HCT116 (cell line): ENCODE measurements around the gene ARHGEF19. TPM values are rescaled to one million over a fixed set of nuclear protein-coding genes. Genes with fewer than 3 reads are reported as not detected.

ENCODE experiments used
- ATAC-seq: fragments of 200-7000 bp; cut with Tn5 transposase; 2 replicates; pipeline ENCODE4 v1.9.1; 2020; ENCODE audit warnings: mild to moderate bottlenecking, moderate library complexity
- BruUV-seq: library from RNA; stranded (reverse); fragments of 400-500 nt; replicated peaks from 2 replicates; lab custom pipeline; 2021; lab: Mats Ljungman, UMichigan
- CTCF ChIA-PET: fragments of 300-600 bp; sonication (Branson Sonifier 250); formaldehyde crosslinking; loops from one replicate; lab custom pipeline; 2021; ENCODE audit warnings: antibody characterized with exemption; lab: Charles Lee
- POLR2A ChIA-PET: fragments of 300-600, 350-600 bp; sonication (Branson Sonifier 250); formaldehyde crosslinking; loops from one replicate; lab custom pipeline; 2021; ENCODE audit warnings: antibody characterized with exemption; lab: Charles Lee
- RAD21 ChIA-PET, 2 experiments: fragments of 300-600 bp; sonication (Branson Sonifier 250); formaldehyde crosslinking; loops; one replicate each; lab custom pipeline; 2023; ENCODE audit warnings: low total read pairs in 2 of 2; ENCODE audit not compliant: uncharacterized antibody in 2 of 2, unreplicated experiment in 2 of 2, low non-redundant PET in 1 of 2; lab: Charles Lee
- DNase-seq: peaks from one replicate; pipeline ENCODE4 v3.0.0-alpha.2; 2010; ENCODE audit warnings: low read depth, low spot score
- H2AFZ ChIP-seq: fragments of 200-600 bp; shearing (Covaris generic), sonication (generic); 2 replicates; pipeline ENCODE4 v1.6.1; 2017; ENCODE audit warnings: low read depth, mixed run types, mixed read lengths, antibody characterized with exemption, low read length; ENCODE audit not compliant: poor library complexity, severe bottlenecking
- H3K27ac ChIP-seq: 2 replicates; pipeline ENCODE4 v1.5.1; 2012; ENCODE audit warnings: low read depth, low read length
- H3K27me3 ChIP-seq: fragments of 200-600 bp; sonication (generic); 2 replicates; pipeline ENCODE4 v1.6.1; 2016; ENCODE audit warnings: mixed run types, low read length, mixed read lengths; ENCODE audit not compliant: insufficient read depth
- H3K36me3 ChIP-seq, 2 experiments: fragments of 200-500 bp in 1 of 2; fragments of 200-600 bp in 1 of 2; sonication (Bioruptor generic) in 1 of 2; sonication (generic) in 1 of 2; 2 replicates each; pipeline versions ENCODE4 v1.5.1 to v1.6.1; 2014 to 2016; ENCODE audit warnings: low read length in 2 of 2, inconsistent platforms in 1 of 2, mixed read lengths in 1 of 2, mixed run types in 1 of 2; ENCODE audit not compliant: insufficient read depth in 2 of 2, control insufficient read depth in 1 of 2
- H3K4me1 ChIP-seq, 2 experiments: fragments of 200-600 bp in 1 of 2; sonication (generic) in 1 of 2; 2 replicates each; pipeline versions ENCODE4 v1.5.1 to v1.6.1; 2012 to 2017; ENCODE audit warnings: low read length in 2 of 2, inconsistent platforms in 1 of 2, mild to moderate bottlenecking in 1 of 2, mixed read lengths in 1 of 2, mixed run types in 1 of 2, moderate library complexity in 1 of 2; ENCODE audit not compliant: insufficient read depth in 2 of 2, control insufficient read depth in 1 of 2
- H3K4me2 ChIP-seq: fragments of 200-600 bp; sonication (generic); 2 replicates; pipeline ENCODE4 v1.6.1; 2017; ENCODE audit warnings: mixed run types, low read length, mixed read lengths
- H3K4me3 ChIP-seq, 2 experiments: fragments of 200-600 bp in 1 of 2; sonication (generic) in 1 of 2; replicated peaks in 1 of 2; 2 replicates each; pipeline ENCODE4 v1.5.1; 2011 to 2016; ENCODE audit warnings: low read length in 2 of 2, control low read depth in 1 of 2, low read depth in 1 of 2, mild to moderate bottlenecking in 1 of 2, mixed read lengths in 1 of 2, mixed run types in 1 of 2
- H3K79me2 ChIP-seq: fragments of 200-600 bp; sonication (generic); 2 replicates; pipeline ENCODE4 v1.6.1; 2017; ENCODE audit warnings: mild to moderate bottlenecking, mixed run types, low read length, moderate library complexity, mixed read lengths; ENCODE audit not compliant: insufficient read depth
- H3K9ac ChIP-seq: fragments of 200-600 bp; sonication (generic); 2 replicates; pipeline ENCODE4 v1.6.1; 2016; ENCODE audit warnings: low read length, mixed read lengths
- H3K9me2 ChIP-seq: fragments of 200-600 bp; sonication (generic), shearing (Covaris generic); 2 replicates; pipeline ENCODE4 v1.6.1; 2017; ENCODE audit warnings: mixed run types, mild to moderate bottlenecking, moderate library complexity; ENCODE audit not compliant: insufficient read depth
- H3K9me3 ChIP-seq, 2 experiments: fragments of 200-500 bp in 1 of 2; fragments of 200-600 bp in 1 of 2; sonication (Bioruptor generic) in 1 of 2; sonication (generic) in 1 of 2; 2 replicates each; pipeline ENCODE4 v1.6.1; 2014 to 2017; ENCODE audit warnings: low read length in 2 of 2, mixed read lengths in 2 of 2, inconsistent platforms in 1 of 2, low read depth in 1 of 2, mild to moderate bottlenecking in 1 of 2, mixed run types in 1 of 2, moderate library complexity in 1 of 2; ENCODE audit not compliant: control insufficient read depth in 1 of 2, insufficient read depth in 1 of 2
- H4K20me1 ChIP-seq: fragments of 200-600 bp; sonication (generic), shearing (Covaris generic); 2 replicates; pipeline ENCODE4 v1.6.1; 2017; ENCODE audit warnings: mixed run types, mild to moderate bottlenecking, moderate library complexity; ENCODE audit not compliant: insufficient read depth
- ATF3 ChIP-seq: IDR thresholded peaks from 2 replicates; pipeline ENCODE4 v1.6.1; 2012
- CBX3 ChIP-seq: IDR thresholded peaks from 2 replicates; pipeline ENCODE4 v1.6.1; 2012; ENCODE audit warnings: low read depth
- ELF1 ChIP-seq: IDR thresholded peaks from 2 replicates; pipeline ENCODE4 v1.6.1; 2012; ENCODE audit warnings: low read depth, borderline replicate concordance
- MAX ChIP-seq: IDR thresholded peaks from 2 replicates; pipeline ENCODE4 v1.6.1; 2012
- SIN3A ChIP-seq: IDR thresholded peaks from 2 replicates; pipeline ENCODE4 v1.6.1; 2012; ENCODE audit warnings: low read depth
- SP1 ChIP-seq: IDR thresholded peaks from 2 replicates; pipeline ENCODE4 v1.6.1; 2012; ENCODE audit warnings: low read depth
- SRF ChIP-seq: IDR thresholded peaks from 2 replicates; pipeline ENCODE4 v1.6.1; 2012; ENCODE audit warnings: low read depth
- TCF7L2 ChIP-seq: IDR thresholded peaks from 2 replicates; pipeline ENCODE4 v1.7.0; 2011; ENCODE audit warnings: borderline replicate concordance, inconsistent platforms; ENCODE audit not compliant: insufficient read depth, insufficient read length; ENCODE audit errors: extremely low read depth
- YY1 ChIP-seq: IDR thresholded peaks from 2 replicates; pipeline ENCODE4 v1.6.1; 2011; ENCODE audit warnings: low read length, low read depth, moderate library complexity, mild to moderate bottlenecking; ENCODE audit not compliant: insufficient replicate concordance; ENCODE audit errors: extremely low read depth
- ZBTB33 ChIP-seq: IDR thresholded peaks from 2 replicates; pipeline ENCODE4 v1.6.1; 2011; ENCODE audit warnings: mild to moderate bottlenecking, low read length, moderate library complexity; ENCODE audit not compliant: insufficient replicate concordance; ENCODE audit errors: extremely low read depth
- ZNF274 ChIP-seq: fragments of 200-500 bp; sonication (Bioruptor generic); IDR thresholded peaks from 2 replicates; pipeline ENCODE4 v1.6.1; 2014; ENCODE audit warnings: mild to moderate bottlenecking, low read depth, low read length, inconsistent platforms
- intact Hi-C: fragments of 100-400 bp; cut with micrococcal nuclease; formaldehyde crosslinking; loops from 2 replicates; pipeline ENCODE4 v1.10.0; 2022
- total RNA-seq: library from RNA; stranded (reverse); gene quantifications from one replicate; pipeline ENCODE4 v1.2.1, GENCODE V29; 2021; ENCODE audit not compliant: unreplicated experiment

ARHGEF19 gene
- total RNA-seq, 1 experiment from 2014 or later: 59.7 TPM

GRCh38 chr1:16226129-16226489 is 13.7 kb upstream of the ARHGEF19 start:
- H4K20me1 ChIP-seq: no peaks in the 10 kb centered on the region
- no peaks in the 10 kb centered on the region for H3K27me3 ChIP-seq
- TF ChIP-seq YY1 (no peak), MAX (no peak), CBX3 (no peak), ZBTB33 (no peak), ATF3 (no peak), SIN3A (no peak), TCF7L2 (no peak), ZNF274 (no peak), SRF (no peak), SP1 (no peak), ELF1 (no peak)
- no peak overlapping the region for H3K9ac ChIP-seq
- ChIA-PET CTCF (no interaction called here), POLR2A (no interaction called here), RAD21 (no interaction called here)
- BruUV-seq: no TSS peak
- H3K36me3 ChIP-seq: no peaks in the 10 kb centered on the region
- no peaks in the 10 kb centered on the region for H3K9me2 ChIP-seq
- no peak overlapping the region for H3K27ac ChIP-seq
- H2AFZ ChIP-seq: no peak overlapping the region
- no peaks in the 10 kb centered on the region for H3K4me1 ChIP-seq
- ATAC-seq: no peak
- no peaks in the 10 kb centered on the region for H3K9me3 ChIP-seq
- H3K4me3 ChIP-seq: no peak overlapping the region
- H3K4me2 ChIP-seq: no peak overlapping the region
- no peak for DNase-seq
- intact Hi-C loops: no loop called here
- no peaks in the 10 kb centered on the region for H3K79me2 ChIP-seq
